B cell (primary cell): ENCODE data around the gene CA5A. TPM values are rescaled to one million over a fixed set of nuclear protein-coding genes. Genes with fewer than 3 reads are reported as not detected.
"Not testable (repeated sequence)": the region's sequence is repeated elsewhere in the genome, so short reads cannot be mapped to it uniquely, and the experiment has no call there.

ENCODE experiments used
- ATAC-seq: fragments of 200-7000 bp; cut with Tn5 transposase; one replicate; pipeline ENCODE4 v1.10.0; 2021; ENCODE audit warnings: low read depth, mild to moderate bottlenecking, moderate number of reproducible peaks, moderate library complexity
- CTCF ChIA-PET: fragments of 350-600 bp; sonication (Branson Sonifier 250); formaldehyde crosslinking; loops from one replicate; lab custom pipeline; 2021; ENCODE audit warnings: antibody characterized with exemption, inconsistent platforms; lab: Charles Lee
- POLR2A ChIA-PET: fragments of 350-600 bp; sonication (Branson Sonifier 250); formaldehyde crosslinking; loops from one replicate; lab custom pipeline; 2021; ENCODE audit warnings: antibody characterized with exemption; lab: Charles Lee
- DNase-seq: peaks from one replicate; pipeline ENCODE4 v3.0.0; 2013
- H2AFZ ChIP-seq: 2 replicates; pipeline ENCODE4 v1.6.1; 2012; ENCODE audit warnings: mild to moderate bottlenecking, low read depth, low read length; ENCODE audit not compliant: insufficient read depth, poor library complexity, severe bottlenecking
- H3K27ac ChIP-seq, 2 donors: 1 replicate in 1 of 2; 2 replicates in 1 of 2; pipeline ENCODE4 v1.5.1; 2012 to 2013; ENCODE audit warnings: low read length in 2 of 2, mild to moderate bottlenecking in 2 of 2, moderate library complexity in 1 of 2
- H3K27me3 ChIP-seq, 4 experiments: fragments of 200-600 bp in 1 of 4; sonication (generic) in 1 of 4; replicated peaks in 1 of 4; 1 replicate in 2 of 4; 2 replicates in 2 of 4; pipeline versions ENCODE4 v1.6.1 to v1.7.0; 2013 to 2016; ENCODE audit warnings: low read length in 3 of 4, mild to moderate bottlenecking in 2 of 4, mixed read lengths in 1 of 4, moderate library complexity in 1 of 4; ENCODE audit not compliant: insufficient read depth in 4 of 4, control insufficient read depth in 3 of 4; ENCODE audit errors: control extremely low read depth in 1 of 4
- H3K36me3 ChIP-seq, 2 experiments: replicated peaks in 1 of 2; 1 replicate in 1 of 2; 2 replicates in 1 of 2; pipeline versions ENCODE4 v1.6.1 to v1.7.1; 2013; ENCODE audit warnings: low read length in 1 of 2; ENCODE audit not compliant: insufficient read depth in 2 of 2, control insufficient read depth in 1 of 2; ENCODE audit errors: control extremely low read depth in 1 of 2, extremely low read depth in 1 of 2
- H3K4me1 ChIP-seq, 2 donors: fragments of 200-600 bp in 1 of 2; sonication (generic) in 1 of 2; 1 replicate in 1 of 2; 2 replicates in 1 of 2; pipeline versions ENCODE4 v1.5.1 to v1.6.1; 2013 to 2017; ENCODE audit warnings: low read length in 2 of 2; ENCODE audit not compliant: control insufficient read depth in 2 of 2, insufficient read depth in 2 of 2
- H3K4me2 ChIP-seq: replicated peaks from 2 replicates; pipeline ENCODE3; 2012; ENCODE audit warnings: mild to moderate bottlenecking, low read depth, low read length; ENCODE audit not compliant: poor library complexity, severe bottlenecking
- H3K4me3 ChIP-seq, 5 experiments: fragments of 200-600 bp in 1 of 5; sonication (generic) in 1 of 5; 1 replicate in 3 of 5; 2 replicates in 2 of 5; pipeline versions ENCODE4 v1.5.1 to v1.7.0; 2011 to 2016; ENCODE audit warnings: low read length in 4 of 5, mild to moderate bottlenecking in 4 of 5, low read depth in 2 of 5, control low read depth in 1 of 5, moderate library complexity in 1 of 5; ENCODE audit not compliant: insufficient read depth in 1 of 5; ENCODE audit errors: control extremely low read depth in 1 of 5, extremely low read depth in 1 of 5
- H3K79me2 ChIP-seq: fragments of 200-600 bp; sonication (generic); one replicate; pipeline ENCODE4 v1.6.0; 2016; ENCODE audit warnings: low read length; ENCODE audit not compliant: control insufficient read depth, insufficient read depth
- H3K9ac ChIP-seq: fragments of 200-600 bp; sonication (generic); 2 replicates; pipeline ENCODE4 v1.6.1; 2017; ENCODE audit warnings: mild to moderate bottlenecking, low read length, moderate library complexity
- H3K9me3 ChIP-seq, 3 donors: one replicate each; pipeline versions ENCODE4 v1.6.1 to v1.7.1; 2013; ENCODE audit warnings: low read length in 2 of 3; ENCODE audit not compliant: control insufficient read depth in 2 of 3, insufficient read depth in 1 of 3; ENCODE audit errors: control extremely low read depth in 1 of 3
- H4K20me1 ChIP-seq: 2 replicates; pipeline ENCODE4 v1.6.0; 2012; ENCODE audit warnings: mild to moderate bottlenecking, low read length; ENCODE audit not compliant: insufficient read depth, control insufficient read depth, poor library complexity, severe bottlenecking
- H3K27ac Mint-ChIP-seq: one replicate; pipeline ENCODE4 v1.8.0; 2021; ENCODE audit warnings: mixed read lengths
- H3K27me3 Mint-ChIP-seq: one replicate; pipeline ENCODE4 v1.8.0; 2021; ENCODE audit warnings: mixed read lengths
- H3K4me1 Mint-ChIP-seq: one replicate; pipeline ENCODE4 v1.8.0; 2021; ENCODE audit warnings: mixed read lengths
- H3K4me3 Mint-ChIP-seq: one replicate; pipeline ENCODE4 v1.8.0; 2021; ENCODE audit warnings: mixed read lengths
- H3K9me3 Mint-ChIP-seq: one replicate; pipeline ENCODE4 v1.8.0; 2022; ENCODE audit warnings: mixed read lengths; ENCODE audit not compliant: insufficient read depth
- CTCF ChIP-seq: fragments of 200-600 bp; IDR thresholded peaks from one replicate; pipeline ENCODE4 v1.8.0; 2022; ENCODE audit warnings: antibody characterized with exemption, mild to moderate bottlenecking
- EZH2 ChIP-seq: IDR thresholded peaks from 2 replicates; pipeline ENCODE4 v1.6.1; 2012; ENCODE audit warnings: borderline replicate concordance, low read depth, mild to moderate bottlenecking, moderate library complexity, low read length; ENCODE audit not compliant: insufficient read depth, poor library complexity, severe bottlenecking
- WGBS: methylation state at CpG from one replicate; pipeline ENCODE4 v1.1.5; 2013; ENCODE audit warnings: missing lambda C conversion rate; ENCODE audit not compliant: insufficient coverage; 5-methylcytosine and 5-hydroxymethylcytosine counted together
- intact Hi-C: fragments of 100-400 bp; cut with micrococcal nuclease; formaldehyde crosslinking; loops from one replicate; pipeline ENCODE4 v1.10.0; 2022
- polyA plus RNA-seq: library from polyadenylated mRNA; depleted of rRNA; stranded (reverse); fragments of >200 nt; gene quantifications from 2 replicates; pipeline ENCODE4 v1.2.3, GENCODE V29; 2012
- total RNA-seq, 2 donors: library from RNA; stranded (reverse); fragments of 120-200 nt in 1 of 2; gene quantifications; 1 replicate in 1 of 2; 2 replicates in 1 of 2; pipeline versions ENCODE4 v1.2.3 to v1.2.4, GENCODE V29; 2013 to 2022

Gene CA5A
- total and polyA plus RNA-seq, 2 donors (not counting 1 experiment from before 2014, with no cell fraction given) = 0.27 TPM; not detected in 1

GRCh38 chr16:87880117-87880696 lies 56.1 kb downstream of the CA5A start:
- 91% methylated on average over 16 of the region's 17 CpGs for WGBS
- H3K4me1 Mint-ChIP-seq = peaks cover under 1% of the 10 kb centered on the region
- H3K27ac Mint-ChIP-seq = no peak overlapping the region
- Histone ChIP-seq H3K4me2 (no peak overlapping the region), H4K20me1 (no peaks in the 10 kb centered on the region), H3K9me3 (no peaks in the 10 kb centered on the region), H2AFZ (no peak overlapping the region), H3K27ac (no peak overlapping the region), H3K79me2 (no peaks in the 10 kb centered on the region), H3K36me3 (no peaks in the 10 kb centered on the region), H3K27me3 (no peaks in the 10 kb centered on the region), H3K4me3 (no peak overlapping the region), H3K4me1 (no peaks in the 10 kb centered on the region), H3K9ac (no peak overlapping the region)
- intact Hi-C loops = no loop called here
- POLR2A ChIA-PET = no interaction called here
- TF ChIP-seq EZH2 = no peak
- TF ChIP-seq CTCF = no peak
- no peak overlapping the region for H3K4me3 Mint-ChIP-seq
- peaks cover 17% of the 10 kb centered on the region for H3K27me3 Mint-ChIP-seq
- no peak for ATAC-seq
- CTCF ChIA-PET = interaction anchor here (1.0 to 1.3 kb wide), 3 partner anchors 8 to 111 kb away, joined by 3 to 4 read pairs (median 4); no protein-coding TSS in a partner anchor
- peaks cover 2% of the 10 kb centered on the region for H3K9me3 Mint-ChIP-seq
- no peak for DNase-seq

- WGBS = 93% methylated on average over 5 of the region's 5 CpGs
- H2AFZ ChIP-seq, H3K27me3 ChIP-seq, H3K4me3 ChIP-seq, DNase-seq, H3K9ac ChIP-seq, H3K9me3 ChIP-seq, H3K4me1 Mint-ChIP-seq, ATAC-seq, H3K9me3 Mint-ChIP-seq, H3K27ac ChIP-seq, H3K4me1 ChIP-seq, H3K4me2 ChIP-seq, H4K20me1 ChIP-seq, H3K4me3 Mint-ChIP-seq, POLR2A ChIA-PET, H3K36me3 ChIP-seq, CTCF ChIA-PET, H3K79me2 ChIP-seq, H3K27ac Mint-ChIP-seq: not testable (repeated sequence)
- peaks cover 23% of the 10 kb centered on the region for H3K27me3 Mint-ChIP-seq
- intact Hi-C loops = loop anchor here (10.0 kb wide), 1 partner anchor 555 kb away; no protein-coding TSS in a partner anchor
Measured at GRCh38 chr16:87879411-87880013, 56.8 kb downstream of the CA5A start.
